NK-92 (cell line): ENCODE results near the gene IGDCC3.

Experiments
- DNase-seq: peaks from one replicate; lab custom pipeline; 2025; ENCODE audit not compliant: unreplicated experiment; lab: John Stamatoyannopoulos, UW

Gene IGDCC3

DNA sequence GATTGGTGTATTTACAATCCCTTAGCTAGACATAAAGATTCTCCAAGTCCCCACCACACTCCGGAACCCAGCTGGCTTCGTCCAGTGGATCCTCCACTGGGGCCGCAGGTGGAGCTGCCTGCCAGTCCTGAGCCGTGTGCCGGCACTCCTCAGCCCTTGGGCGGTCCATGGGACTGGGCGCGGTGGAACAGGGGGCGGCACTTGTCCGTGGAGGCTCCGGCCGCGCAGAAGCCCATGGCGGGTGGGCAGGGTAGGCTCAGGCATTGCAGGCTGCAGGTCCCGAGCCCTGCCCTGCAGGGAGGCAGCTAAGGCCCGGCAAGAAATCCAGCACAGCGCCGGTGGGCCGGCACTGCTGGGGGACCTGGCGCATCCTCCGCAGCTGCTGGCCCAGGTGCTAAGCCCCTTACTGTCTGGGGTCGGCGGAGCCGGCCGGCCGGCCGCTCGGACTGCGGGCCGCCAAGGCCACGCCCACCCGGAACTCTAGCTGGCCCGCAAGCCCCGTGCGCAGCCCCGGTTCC, 76.8 kb downstream of the IGDCC3 start:
- no peak for DNase-seq

- DNase-seq = no peak
Observed at GRCh38 chr15:65298731-65299130, 79.1 kb downstream of the IGDCC3 start.

- DNase-seq = no peak
Observed at GRCh38 chr15:65292938-65293518, 84.8 kb downstream of the IGDCC3 start.

GRCh38 chr15:65290228-65290627, 87.6 kb downstream of the IGDCC3 start:
- DNase-seq = no peak

GRCh38 chr15:65289261-65289854, 88.4 kb downstream of the IGDCC3 start:
- DNase-seq = no peak

GRCh38 chr15:65287520-65287855, 90.3 kb downstream of the IGDCC3 start:
- no peak for DNase-seq

DNA sequence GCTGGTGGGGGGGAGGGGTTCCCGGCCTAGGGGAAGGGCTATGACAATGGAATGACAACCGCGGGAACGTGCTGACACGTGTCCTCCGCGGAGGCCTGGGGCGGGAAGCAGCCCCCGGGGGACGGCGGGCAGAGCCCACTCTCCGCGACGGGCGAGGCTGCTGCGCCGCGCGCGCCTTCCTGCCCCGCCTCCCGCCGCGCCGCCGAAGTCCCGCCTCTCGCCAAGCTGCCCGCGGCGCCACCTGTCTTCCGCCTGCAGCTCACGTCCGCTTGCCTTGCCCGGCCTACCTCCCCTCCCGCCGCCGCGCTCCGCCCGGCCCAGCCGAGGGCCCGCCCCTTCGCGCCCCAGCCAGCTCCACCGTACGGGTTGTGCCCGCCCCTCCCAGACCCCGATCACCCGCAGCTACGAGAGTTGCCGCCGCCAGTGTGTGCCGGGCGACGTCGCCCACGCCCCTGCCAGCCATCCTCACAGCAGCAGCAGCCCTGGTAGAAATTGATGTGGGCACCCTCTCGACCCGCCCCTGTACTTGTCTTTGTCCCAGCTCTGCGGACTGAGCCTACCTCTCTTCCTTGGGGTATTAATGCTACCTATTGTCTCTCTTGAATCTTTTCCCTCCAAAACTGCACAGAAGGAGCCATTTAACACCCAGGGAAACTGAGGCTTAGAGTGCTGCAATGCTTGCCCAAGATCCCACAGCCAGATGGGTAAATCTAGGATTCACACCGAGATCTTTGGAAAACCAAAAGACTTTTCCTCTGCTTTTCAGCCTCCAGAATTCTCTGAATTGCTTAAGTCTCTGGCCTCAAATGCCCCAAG, 90.9 kb downstream of the IGDCC3 start, which contains the start of gene PARP16:
Gene PARP16 (minus strand): TSS at position 180 of the 816 bp plus-strand sequence. CDS start 457 bp downstream, outside the sequence.
- DNase-seq = peak; percentile 34

- DNase-seq = no peak
Observed at GRCh38 chr15:65286069-65286703, 91.6 kb downstream of the IGDCC3 start.

GRCh38 chr15:65285291-65286068, 92.3 kb downstream of the IGDCC3 start:
- no peak for DNase-seq

DNA sequence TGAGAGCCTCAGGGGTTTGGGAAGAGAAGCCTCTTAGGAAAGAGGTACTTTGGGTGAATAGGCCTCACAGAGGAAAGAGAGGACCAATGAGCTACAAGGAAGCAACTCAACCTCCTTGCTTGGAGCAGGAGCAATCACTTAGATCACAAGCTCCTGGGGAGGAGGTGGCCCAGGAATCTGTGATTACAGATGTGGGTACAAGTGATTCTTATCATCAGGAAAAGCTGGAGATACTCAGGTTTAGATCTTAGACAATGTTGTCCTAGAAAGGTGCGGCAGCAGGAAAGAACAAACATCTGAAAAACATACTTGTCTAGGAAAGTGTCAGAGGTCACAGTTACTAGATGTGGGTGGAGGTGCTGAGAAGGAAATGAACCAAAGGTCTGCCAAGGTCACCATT, 99.3 kb downstream of the IGDCC3 start:
- no peak for DNase-seq
